Esophagus squamous epithelium (tissue), 4 donors: Measurements from ENCODE around the gene ATR.

Experiments
- POLR2A ChIP-seq, 4 donors: fragments of 450-650 bp; IDR thresholded peaks; one replicate each; pipeline ENCODE4 v1.6.1; 2017; ENCODE audit warnings: antibody characterized with exemption in 4 of 4, mild to moderate bottlenecking in 4 of 4, moderate library complexity in 3 of 4
- TF ChIP-seq, protein P1 (sequence below), 6 experiments: fragments of 450-650 bp in 4 of 6; fragments of 200-600 bp in 2 of 6; sonication (generic) in 2 of 6; IDR thresholded peaks; one replicate each; pipeline ENCODE4 v1.5.1; 2016 to 2019; ENCODE audit warnings: antibody characterized with exemption in 6 of 6, mild to moderate bottlenecking in 4 of 6, moderate library complexity in 4 of 6

DNA sequence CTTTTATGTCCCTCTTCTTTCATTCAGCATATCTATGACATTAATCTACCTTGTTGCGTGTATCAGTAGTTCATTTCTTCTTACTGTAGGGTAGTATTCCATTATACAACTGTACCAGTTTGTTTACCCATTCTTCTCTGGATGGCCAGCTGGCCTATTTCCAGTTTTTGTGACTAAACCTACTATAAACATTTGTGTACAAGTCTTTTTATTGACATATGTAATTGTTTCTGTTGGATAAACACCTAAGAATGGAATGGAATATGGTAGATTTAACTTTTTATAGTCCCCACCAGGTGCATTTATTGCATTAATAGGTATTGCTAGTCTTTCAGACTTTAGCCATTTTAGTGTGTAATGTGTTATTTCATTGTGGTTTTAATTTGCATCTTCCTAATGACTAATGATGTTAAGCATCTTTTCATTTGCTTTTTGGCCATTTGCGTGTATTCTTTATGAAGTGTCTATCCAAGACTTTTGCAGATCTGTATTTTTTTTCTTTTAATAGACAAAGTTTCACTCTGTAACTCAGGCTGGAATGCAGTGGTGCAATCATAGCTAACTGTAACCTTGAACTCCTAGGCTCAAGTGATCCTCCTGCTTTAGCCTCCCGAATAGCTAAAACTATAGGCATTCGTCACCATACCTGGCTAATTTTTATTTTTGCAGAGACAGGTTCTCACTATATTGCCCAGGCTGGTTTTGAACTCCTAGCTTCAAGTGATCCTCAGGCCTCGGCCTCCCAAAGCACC is 88.8 kb downstream of the ATR start:
- TF ChIP-seq POLR2A (IDR thresholded peaks at IDR 0.05): no peak
- TF ChIP-seq, protein P1, sequence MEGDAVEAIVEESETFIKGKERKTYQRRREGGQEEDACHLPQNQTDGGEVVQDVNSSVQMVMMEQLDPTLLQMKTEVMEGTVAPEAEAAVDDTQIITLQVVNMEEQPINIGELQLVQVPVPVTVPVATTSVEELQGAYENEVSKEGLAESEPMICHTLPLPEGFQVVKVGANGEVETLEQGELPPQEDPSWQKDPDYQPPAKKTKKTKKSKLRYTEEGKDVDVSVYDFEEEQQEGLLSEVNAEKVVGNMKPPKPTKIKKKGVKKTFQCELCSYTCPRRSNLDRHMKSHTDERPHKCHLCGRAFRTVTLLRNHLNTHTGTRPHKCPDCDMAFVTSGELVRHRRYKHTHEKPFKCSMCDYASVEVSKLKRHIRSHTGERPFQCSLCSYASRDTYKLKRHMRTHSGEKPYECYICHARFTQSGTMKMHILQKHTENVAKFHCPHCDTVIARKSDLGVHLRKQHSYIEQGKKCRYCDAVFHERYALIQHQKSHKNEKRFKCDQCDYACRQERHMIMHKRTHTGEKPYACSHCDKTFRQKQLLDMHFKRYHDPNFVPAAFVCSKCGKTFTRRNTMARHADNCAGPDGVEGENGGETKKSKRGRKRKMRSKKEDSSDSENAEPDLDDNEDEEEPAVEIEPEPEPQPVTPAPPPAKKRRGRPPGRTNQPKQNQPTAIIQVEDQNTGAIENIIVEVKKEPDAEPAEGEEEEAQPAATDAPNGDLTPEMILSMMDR (IDR thresholded peaks at IDR 0.05): no peak
